H9 (cell line): Measurements from ENCODE around the gene ZC3H12C. TPM values are rescaled to one million over a fixed set of nuclear protein-coding genes. Genes with fewer than 3 reads are reported as not detected.

Source experiments
- DNase-seq: peaks from one replicate; pipeline ENCODE4 v3.0.0-alpha.2; 2017
- H2AFZ ChIP-seq: one replicate; pipeline ENCODE4 v1.6.1; 2013; ENCODE audit warnings: mild to moderate bottlenecking, low read length, control low read depth, moderate library complexity
- H2AK5ac ChIP-seq: 2 replicates; pipeline ENCODE4 v1.6.1; 2013; ENCODE audit warnings: low read length, control low read depth, mixed read lengths; ENCODE audit not compliant: insufficient read length
- H2BK120ac ChIP-seq: one replicate; pipeline ENCODE4 v1.6.1; 2013; ENCODE audit warnings: low read depth, mild to moderate bottlenecking, low read length, control low read depth, inconsistent platforms; ENCODE audit not compliant: poor library complexity, severe bottlenecking
- H2BK12ac ChIP-seq: 2 replicates; pipeline ENCODE4 v1.6.1; 2013; ENCODE audit warnings: low read length, control low read depth, mixed read lengths, low read depth; ENCODE audit not compliant: insufficient read length
- H2BK15ac ChIP-seq: 2 replicates; pipeline ENCODE4 v1.6.1; 2013; ENCODE audit warnings: low read depth, low read length, control low read depth
- H2BK20ac ChIP-seq: one replicate; pipeline ENCODE4 v1.6.1; 2013; ENCODE audit warnings: low read depth, mild to moderate bottlenecking, low read length, control low read depth, inconsistent platforms; ENCODE audit not compliant: poor library complexity, severe bottlenecking
- H2BK5ac ChIP-seq: 2 replicates; pipeline ENCODE4 v1.6.1; 2013; ENCODE audit warnings: low read length, control low read depth, mixed read lengths; ENCODE audit not compliant: insufficient read length
- H3K14ac ChIP-seq: 2 replicates; pipeline ENCODE4 v1.6.1; 2013; ENCODE audit warnings: low read length, control low read depth; ENCODE audit not compliant: insufficient read depth
- H3K18ac ChIP-seq: 2 replicates; pipeline ENCODE4 v1.6.1; 2013; ENCODE audit warnings: low read depth, mild to moderate bottlenecking, mixed read lengths, low read length, control low read depth; ENCODE audit not compliant: insufficient read length
- H3K23ac ChIP-seq: 2 replicates; pipeline ENCODE4 v1.6.1; 2013; ENCODE audit warnings: low read length, control low read depth, mixed read lengths, low read depth; ENCODE audit not compliant: insufficient read length
- H3K23me2 ChIP-seq: 2 replicates; pipeline ENCODE4 v1.6.1; 2013; ENCODE audit warnings: low read depth, mild to moderate bottlenecking, mixed read lengths, low read length, control low read depth; ENCODE audit not compliant: insufficient read length, poor library complexity, severe bottlenecking
- H3K27ac ChIP-seq: 2 replicates; pipeline ENCODE4 v1.5.1; 2013; ENCODE audit warnings: low read length, control low read depth, mixed read lengths, low read depth; ENCODE audit not compliant: insufficient read length
- H3K27me3 ChIP-seq: 2 replicates; pipeline ENCODE4 v1.6.1; 2013; ENCODE audit warnings: low read length, control low read depth, inconsistent platforms; ENCODE audit not compliant: insufficient read depth
- H3K4ac ChIP-seq: 2 replicates; pipeline ENCODE4 v1.6.1; 2013; ENCODE audit warnings: low read depth, mild to moderate bottlenecking, control low read depth, inconsistent platforms, low read length, moderate library complexity
- H3K4me1 ChIP-seq: 2 replicates; pipeline ENCODE4 v1.6.1; 2013; ENCODE audit warnings: low read length, control low read depth, inconsistent platforms; ENCODE audit not compliant: insufficient read depth
- H3K4me2 ChIP-seq: 2 replicates; pipeline ENCODE4 v1.6.1; 2013; ENCODE audit warnings: low read length, control low read depth, mixed read lengths; ENCODE audit not compliant: insufficient read length, insufficient read depth
- H3K56ac ChIP-seq: 2 replicates; pipeline ENCODE4 v1.6.1; 2013; ENCODE audit warnings: low read depth, mild to moderate bottlenecking, mixed read lengths, low read length, control low read depth; ENCODE audit not compliant: insufficient read length
- H3K79me1 ChIP-seq: 2 replicates; pipeline ENCODE4 v1.6.1; 2013; ENCODE audit warnings: low read depth, mild to moderate bottlenecking, moderate library complexity, low read length, control low read depth, inconsistent platforms; ENCODE audit not compliant: insufficient read depth, poor library complexity, severe bottlenecking
- H3K79me2 ChIP-seq: 2 replicates; pipeline ENCODE4 v1.6.1; 2013; ENCODE audit warnings: low read length, control low read depth, inconsistent platforms; ENCODE audit not compliant: insufficient read depth
- H3K9ac ChIP-seq: 2 replicates; pipeline ENCODE4 v1.6.1; 2013; ENCODE audit warnings: low read length, control low read depth, mixed read lengths; ENCODE audit not compliant: insufficient read length; ENCODE audit errors: extremely low read depth
- H3K9me3 ChIP-seq: one replicate; pipeline ENCODE4 v1.6.1; 2013; ENCODE audit warnings: low read depth, low read length, inconsistent platforms; ENCODE audit not compliant: control insufficient read depth
- H3T11ph ChIP-seq: one replicate; pipeline ENCODE4 v1.6.1; 2013; ENCODE audit warnings: mild to moderate bottlenecking, low read length, control low read depth, inconsistent platforms
- H4K20me1 ChIP-seq: one replicate; pipeline ENCODE4 v1.6.1; 2013; ENCODE audit not compliant: control insufficient read depth, insufficient read length, insufficient read depth
- H4K5ac ChIP-seq: 2 replicates; pipeline ENCODE4 v1.6.1; 2013; ENCODE audit warnings: low read depth, mild to moderate bottlenecking, mixed read lengths, low read length, control low read depth; ENCODE audit not compliant: insufficient read length
- H4K8ac ChIP-seq: replicated peaks from 2 replicates; pipeline ENCODE4 v1.6.1; 2013; ENCODE audit warnings: low read length, control low read depth, mixed read lengths, low read depth; ENCODE audit not compliant: insufficient read length
- H4K91ac ChIP-seq: 2 replicates; pipeline ENCODE4 v1.6.1; 2013; ENCODE audit warnings: low read depth, mild to moderate bottlenecking, moderate library complexity, mixed read lengths, low read length, control low read depth; ENCODE audit not compliant: insufficient read length
- H3K27ac Mint-ChIP-seq, 3 experiments: 2 replicates in 2 of 3; 3 replicates in 1 of 3; pipeline ENCODE4 v1.8.0; 2020 to 2021; ENCODE audit warnings: mixed read lengths in 3 of 3, mild to moderate bottlenecking in 1 of 3, moderate library complexity in 1 of 3
- H3K27me3 Mint-ChIP-seq: 2 replicates; pipeline ENCODE4 v1.8.0; 2021; ENCODE audit warnings: low read depth, mild to moderate bottlenecking, moderate library complexity, mixed read lengths
- H3K36me3 Mint-ChIP-seq, 3 experiments: 2 replicates in 2 of 3; 3 replicates in 1 of 3; pipeline ENCODE4 v1.8.0; 2020 to 2021; ENCODE audit warnings: low read depth in 3 of 3, mixed read lengths in 3 of 3; ENCODE audit not compliant: insufficient read depth in 1 of 3
- H3K4me1 Mint-ChIP-seq, 2 experiments: 2 replicates each; pipeline ENCODE4 v1.8.0; 2020; ENCODE audit warnings: mixed read lengths in 2 of 2
- H3K4me3 Mint-ChIP-seq, 2 experiments: 2 replicates in 1 of 2; 3 replicates in 1 of 2; pipeline ENCODE4 v1.8.0; 2020 to 2021; ENCODE audit warnings: mild to moderate bottlenecking in 2 of 2, mixed read lengths in 2 of 2, moderate library complexity in 1 of 2
- H3K9me3 Mint-ChIP-seq, 2 experiments: 2 replicates in 1 of 2; 3 replicates in 1 of 2; pipeline ENCODE4 v1.8.0; 2020; ENCODE audit warnings: mild to moderate bottlenecking in 2 of 2, mixed read lengths in 2 of 2, moderate library complexity in 1 of 2
- CTCF ChIP-seq: fragments of 200-600 bp; sonication (generic); conservative IDR thresholded peaks from 3 replicates; pipeline ENCODE4 v1.8.0; 2021; ENCODE audit warnings: antibody characterized with exemption, mild to moderate bottlenecking
- WGBS: extraction: QIAGEN DNeasy Blood & Tissue Kit; methylation state at CpG from one replicate; pipeline ENCODE4 v1.1.7; 2013; ENCODE audit warnings: missing lambda C conversion rate, low lambda C conversion rate, mixed read lengths; ENCODE audit not compliant: insufficient read length; ENCODE audit errors: extremely low coverage; 5-methylcytosine and 5-hydroxymethylcytosine counted together
- total RNA-seq: library from RNA; stranded (reverse); gene quantifications from 2 replicates; pipeline ENCODE4 v1.2.1, GENCODE V29; 2021

Gene ZC3H12C
- total RNA-seq, 1 experiment from 2014 or later, result 4.8 TPM

GRCh38 chr11:110070176-110070575 is 23.0 kb upstream of the ZC3H12C start:
- H2BK15ac ChIP-seq, result no peak overlapping the region
- no peak overlapping the region for H3K23ac ChIP-seq
- H3K79me2 ChIP-seq, result no peaks in the 10 kb centered on the region
- no peaks in the 10 kb centered on the region for H3K27me3 ChIP-seq
- H3K18ac ChIP-seq, result no peak overlapping the region
- no peak overlapping the region for H3K27ac ChIP-seq
- H3K14ac ChIP-seq, result no peak overlapping the region
- WGBS, result no CpG with 5 or more reads among the region's 3 CpGs
- TF ChIP-seq CTCF, result no peak
- H2BK5ac ChIP-seq, result no peak overlapping the region
- H3K4me1 ChIP-seq, result no peaks in the 10 kb centered on the region
- no peak overlapping the region for H4K8ac ChIP-seq
- no peak overlapping the region for H3K4me2 ChIP-seq
- Mint-ChIP-seq H3K9me3 (no peaks in the 10 kb centered on the region), H3K27me3 (no peaks in the 10 kb centered on the region), H3K4me3 (no peak overlapping the region), H3K36me3 (peaks cover 0 to 4% (median 0%) of the 10 kb centered on the region in 3 experiments; a peak in 1 of 7 replicates), H3K27ac (no peak overlapping the region), H3K4me1 (peaks cover 3 to 10% of the 10 kb centered on the region in 2 experiments)
- H3K56ac ChIP-seq, result no peak overlapping the region
- no peaks in the 10 kb centered on the region for H3K23me2 ChIP-seq
- no peak overlapping the region for H2BK12ac ChIP-seq
- H4K91ac ChIP-seq, result no peak overlapping the region
- no peak for DNase-seq
- H4K20me1 ChIP-seq, result no peaks in the 10 kb centered on the region
- H3K79me1 ChIP-seq, result no peaks in the 10 kb centered on the region
- no peak overlapping the region for H2BK120ac ChIP-seq
- no peak overlapping the region for H3K9ac ChIP-seq
- H2BK20ac ChIP-seq, result no peak overlapping the region
- no peaks in the 10 kb centered on the region for H3K9me3 ChIP-seq
- H4K5ac ChIP-seq, result no peak overlapping the region
- no peak overlapping the region for H3K4ac ChIP-seq
- no peak overlapping the region for H3T11ph ChIP-seq
- H2AFZ ChIP-seq, result no peak overlapping the region
- no peak overlapping the region for H2AK5ac ChIP-seq
